GM21619 (cell line): ENCODE measurements around the gene ESCO1.
A peak's percentile ranks its signal among the peaks of the same experiment; 100 is the strongest.
"Not testable (repeated sequence)": the region's sequence is repeated elsewhere in the genome, so short reads cannot be mapped to it uniquely, and the experiment has no call there.

Source experiments
- ATAC-seq: cut with Tn5 transposase; IDR thresholded peaks from one replicate; pipeline ENCODE4 v1.9.1; 2021; ENCODE audit not compliant: unreplicated experiment

Gene ESCO1

GRCh38 chr18:21600526-21601410 lies at the start of gene ESCO1:
Gene ESCO1 (minus strand): TSS chr18:21600704. CDS start chr18:21574843, 25,861 bp downstream.
- ATAC-seq: peak; percentile 79

GRCh38 chr18:21640375-21640774 lies 39.9 kb upstream of the ESCO1 start:
- ATAC-seq: not testable (repeated sequence)

GRCh38 chr18:21638822-21639221 lies 38.3 kb upstream of the ESCO1 start:
- ATAC-seq: no peak

- no peak for ATAC-seq
Measured at GRCh38 chr18:21636769-21637168, 36.3 kb upstream of the ESCO1 start.

GRCh38 chr18:21634588-21635199 lies 34.2 kb upstream of the ESCO1 start:
- no peak for ATAC-seq

- ATAC-seq: no peak
Measured at GRCh38 chr18:21632393-21632792, 31.9 kb upstream of the ESCO1 start.

GRCh38 chr18:21629089-21629832 lies 28.8 kb upstream of the ESCO1 start:
- peak; percentile 96 for ATAC-seq

- ATAC-seq: not testable (repeated sequence)
Measured at GRCh38 chr18:21621640-21622039, 21.1 kb upstream of the ESCO1 start.

GRCh38 chr18:21612125-21613039 lies 11.9 kb upstream of the ESCO1 start, which contains the start of gene SNRPD1:
Gene SNRPD1 (plus strand): TSS chr18:21612314. CDS start chr18:21612430, 116 bp downstream.
- ATAC-seq: peak; percentile 99

GRCh38 chr18:21611401-21612124 lies 11.1 kb upstream of the ESCO1 start:
- ATAC-seq: not testable (repeated sequence)

GRCh38 chr18:21605213-21605612 lies 4.7 kb upstream of the ESCO1 start:
- no peak for ATAC-seq

- no peak for ATAC-seq
Measured at GRCh38 chr18:21604671-21605070, 4.2 kb upstream of the ESCO1 start.

- no peak for ATAC-seq
Measured at GRCh38 chr18:21602299-21602587, 1.7 kb upstream of the ESCO1 start.

- peak; percentile 36 for ATAC-seq
Measured at GRCh38 chr18:21599585-21600525, 649 bp downstream of the ESCO1 start.

- no peak for ATAC-seq
Measured at GRCh38 chr18:21598726-21599584, 1.5 kb downstream of the ESCO1 start.

GRCh38 chr18:21597620-21598019 lies 2.9 kb downstream of the ESCO1 start:
- ATAC-seq: no peak

GRCh38 chr18:21593540-21594257 lies 6.8 kb downstream of the ESCO1 start:
- ATAC-seq: no peak
